ENCODE data around the gene MYO9B.
A peak's percentile ranks its signal among the peaks of the same experiment; 100 is the strongest.

MYO9B gene

GRCh38 chr19:17118957-17119356, 43.4 kb downstream of the MYO9B start:
- no peak overlapping the region for H3K4me3 ChIP-seq (ENCODE audit: control insufficient read depth, low read depth, low read length)
- TF ChIP-seq CTCF (IDR thresholded peaks at IDR 0.05; ENCODE audit: control insufficient read depth, insufficient read depth, low read depth, low read length, missing control alignments): no peak
- no peak for DNase-seq (ENCODE audit: low read depth)

- DNase-seq (ENCODE audit: low read depth): peak; percentile 87
These were observed 46.2 kb downstream of the MYO9B start for GRCh38 chr19:17121736-17122293.

DNA sequence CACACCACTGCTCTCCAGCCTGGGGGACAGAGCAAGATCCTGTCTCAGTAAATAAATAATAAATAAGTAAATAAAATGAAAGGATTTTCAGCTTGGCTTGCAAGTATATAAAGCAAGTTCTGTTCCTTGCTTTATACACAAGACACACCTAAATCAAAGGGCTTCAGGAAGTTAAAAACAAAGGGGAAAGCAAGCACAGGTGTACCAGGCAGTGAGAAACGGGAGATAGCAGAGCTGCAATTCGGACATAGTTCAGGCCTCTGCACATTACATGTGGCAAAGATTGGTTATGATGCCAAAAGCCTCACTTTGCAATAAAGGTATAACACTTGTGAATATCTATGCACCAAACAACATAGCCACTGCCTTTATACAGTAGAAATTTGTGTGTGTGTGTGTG, 47.5 kb downstream of the MYO9B start:
- TF ChIP-seq CTCF (IDR thresholded peaks at IDR 0.05; ENCODE audit: control insufficient read depth, insufficient read depth, low read depth, low read length, missing control alignments): no peak
- DNase-seq (ENCODE audit: low read depth): no peak
- H3K4me3 ChIP-seq (ENCODE audit: control insufficient read depth, low read depth, low read length): no peak overlapping the region

More at GRCh38 chr19:17121736-17122293, 46.2 kb downstream of the MYO9B start:
- no peak for TF ChIP-seq CTCF (IDR thresholded peaks at IDR 0.05; ENCODE audit: control insufficient read depth, insufficient read depth, low read depth, low read length, missing control alignments)
- no peak overlapping the region for H3K4me3 ChIP-seq (ENCODE audit: control insufficient read depth, low read depth, low read length)

DNA sequence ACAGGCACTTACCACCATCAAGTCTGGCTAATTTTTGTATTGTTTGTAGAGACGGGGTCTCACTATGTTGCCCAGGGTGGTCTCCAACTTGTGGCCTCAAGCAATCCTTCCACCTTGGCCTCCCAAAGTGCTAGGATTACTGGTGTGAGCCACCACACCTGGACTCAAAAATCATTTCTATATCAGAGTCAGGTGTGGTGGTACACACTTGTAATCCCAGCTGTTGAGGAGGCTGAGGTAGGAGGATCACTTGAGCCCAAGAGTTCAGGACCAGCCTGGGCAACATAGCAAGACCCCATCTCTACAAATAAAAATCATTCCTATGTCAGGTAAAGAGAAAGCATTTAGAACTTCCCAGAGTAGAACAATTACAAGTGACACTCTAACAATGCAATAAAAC, 48.4 kb downstream of the MYO9B start:
- no peak for DNase-seq (ENCODE audit: low read depth)
- H3K4me3 ChIP-seq (ENCODE audit: control insufficient read depth, low read depth, low read length): no peak overlapping the region
- TF ChIP-seq CTCF (IDR thresholded peaks at IDR 0.05; ENCODE audit: control insufficient read depth, insufficient read depth, low read depth, low read length, missing control alignments): no peak

DNA sequence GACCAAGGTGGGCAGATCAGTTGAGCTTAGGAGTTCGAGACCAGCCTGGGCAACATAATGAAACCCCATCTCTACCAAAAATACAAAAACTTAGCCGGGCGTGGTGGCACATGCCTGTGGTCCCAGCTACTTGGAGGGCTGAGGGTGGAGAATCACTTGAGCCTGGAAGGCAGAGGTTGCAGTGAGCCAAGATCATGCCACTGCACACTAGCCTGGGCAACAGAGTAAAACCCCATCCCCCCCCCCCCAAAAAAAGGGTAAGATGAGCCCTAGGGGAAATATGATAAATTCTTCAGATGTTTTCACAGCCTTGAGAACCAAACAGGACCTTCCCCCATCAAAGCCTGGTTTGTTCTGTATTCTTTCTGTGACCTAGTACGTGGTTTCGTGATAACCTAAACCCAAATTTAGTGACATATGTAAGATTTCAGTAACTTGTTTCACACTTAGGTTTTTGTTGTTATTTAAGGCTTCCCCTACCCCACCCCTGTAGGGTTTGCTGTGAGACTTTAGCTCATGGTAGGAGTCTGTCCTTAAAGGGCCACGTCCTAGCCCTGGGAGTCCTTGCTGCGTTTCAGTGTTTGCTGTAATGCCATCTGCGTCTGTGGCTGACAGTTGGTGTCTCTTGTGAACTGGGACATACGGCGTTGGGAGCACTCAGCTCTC, 49.6 kb downstream of the MYO9B start:
- no peak overlapping the region for H3K4me3 ChIP-seq (ENCODE audit: control insufficient read depth, low read depth, low read length)
- DNase-seq (ENCODE audit: low read depth): peak; percentile 24
- no peak for TF ChIP-seq CTCF (IDR thresholded peaks at IDR 0.05; ENCODE audit: control insufficient read depth, insufficient read depth, low read depth, low read length, missing control alignments)

- no peak for TF ChIP-seq CTCF (IDR thresholded peaks at IDR 0.05; ENCODE audit: control insufficient read depth, insufficient read depth, low read depth, low read length, missing control alignments)
- H3K4me3 ChIP-seq (ENCODE audit: control insufficient read depth, low read depth, low read length): no peak overlapping the region
- DNase-seq (ENCODE audit: low read depth): no peak
These were observed 50.4 kb downstream of the MYO9B start for GRCh38 chr19:17125728-17126677.
